ENCODE results near the gene KATNIP. TPM values are rescaled to one million over a fixed set of nuclear protein-coding genes. Genes with fewer than 3 reads are reported as not detected.

The KATNIP gene
- polyA plus RNA-seq, 1 of the 3 experiments (the other 2 are of a cell fraction), result 25.5 TPM

DNA sequence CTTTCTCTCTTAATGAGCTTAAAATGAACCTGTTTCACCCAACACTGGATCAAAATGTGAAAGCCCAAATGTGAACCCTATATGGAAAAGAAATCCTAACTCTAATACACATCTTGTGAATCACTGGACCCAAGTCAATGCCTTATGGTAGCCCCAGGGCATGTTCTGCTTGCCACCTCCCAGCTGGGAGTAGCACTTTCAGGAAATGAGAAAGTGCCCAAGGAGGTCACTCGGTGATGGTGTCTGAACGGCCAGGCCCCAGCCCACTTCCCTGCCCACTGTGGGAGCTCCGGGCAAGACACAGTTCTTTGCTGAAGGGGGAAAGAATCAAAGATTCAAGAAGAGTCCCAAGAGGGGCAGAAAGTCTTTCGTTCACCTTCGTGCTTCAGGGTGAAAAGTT is 46.3 kb upstream of the KATNIP start:
- H3F3A ChIP-seq (replicated peaks; ENCODE audit: insufficient read depth), result no peaks in the 10 kb centered on the region
- ChIA-PET POLR2A (no interaction called here), CTCF (interaction anchor here (1.8 kb wide), 1 partner anchor 12 kb away, joined by 4 read pairs; no protein-coding TSS in a partner anchor)
- H3K4me3 ChIP-seq (ENCODE audit: low read depth in 2 of 2, low read length in 1 of 2), result no peak overlapping the region
- H4K20me1 ChIP-seq (ENCODE audit: insufficient read depth), result no peaks in the 10 kb centered on the region
- no peaks in the 10 kb centered on the region for H3K9me2 ChIP-seq
- 94% methylated on average over 5 of the region's 5 CpGs for WGBS (ENCODE audit: low lambda C conversion rate)
- no peaks in the 10 kb centered on the region for H3K4me1 ChIP-seq (ENCODE audit: control insufficient read depth in 1 of 2, insufficient read depth in 2 of 2, low read depth in 1 of 2, low read length in 1 of 2)
- H3K9me3 ChIP-seq, result no peaks in the 10 kb centered on the region
- DNase-seq, result no peak
- H3K9ac ChIP-seq, result no peak overlapping the region
- TF ChIP-seq POLR2AphosphoS5 (IDR thresholded peaks at IDR 0.05; ENCODE audit: low read depth, low read length) (no peak), PBX3 (IDR thresholded peaks at IDR 0.05) (no peak), EP300 (IDR thresholded peaks at IDR 0.05; ENCODE audit: borderline replicate concordance in 1 of 2, low read depth in 1 of 2, low read length in 1 of 2) (no peak), RXRA (IDR thresholded peaks at IDR 0.05; ENCODE audit: borderline replicate concordance, low read depth) (no peak), RFX5 (IDR thresholded peaks at IDR 0.05; ENCODE audit: low read length) (no peak), YY1 (IDR thresholded peaks at IDR 0.05; ENCODE audit: low read depth) (no peak), FOXJ3 (CRISPR knock-in tag; IDR thresholded peaks at IDR 0.05) (no peak), GATA2 (CRISPR knock-in tag; IDR thresholded peaks at IDR 0.05) (no peak), RCOR1 (IDR thresholded peaks at IDR 0.05; ENCODE audit: low read length) (no peak), SIN3A (IDR thresholded peaks at IDR 0.05; ENCODE audit: borderline replicate concordance, low read depth, low read length) (no peak), RAD21 (IDR thresholded peaks at IDR 0.05; ENCODE audit: low read length) (no peak), CTCF (IDR thresholded peaks at IDR 0.05) (no peak), MEF2A (IDR thresholded peaks at IDR 0.05; ENCODE audit: borderline replicate concordance, low read depth) (no peak), REST (IDR thresholded peaks at IDR 0.05; ENCODE audit: low read depth, low read length) (no peak), CHD2 (IDR thresholded peaks at IDR 0.05; ENCODE audit: low read length, partially characterized antibody) (no peak), EZH2phosphoT487 (IDR thresholded peaks at IDR 0.05; ENCODE audit: borderline replicate concordance, low read depth) (no peak)
- TF ChIP-seq, protein P1, sequence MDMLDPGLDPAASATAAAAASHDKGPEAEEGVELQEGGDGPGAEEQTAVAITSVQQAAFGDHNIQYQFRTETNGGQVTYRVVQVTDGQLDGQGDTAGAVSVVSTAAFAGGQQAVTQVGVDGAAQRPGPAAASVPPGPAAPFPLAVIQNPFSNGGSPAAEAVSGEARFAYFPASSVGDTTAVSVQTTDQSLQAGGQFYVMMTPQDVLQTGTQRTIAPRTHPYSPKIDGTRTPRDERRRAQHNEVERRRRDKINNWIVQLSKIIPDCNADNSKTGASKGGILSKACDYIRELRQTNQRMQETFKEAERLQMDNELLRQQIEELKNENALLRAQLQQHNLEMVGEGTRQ (IDR thresholded peaks at IDR 0.05; ENCODE audit: borderline replicate concordance, low read depth, low read length), result no peak
- TF ChIP-seq, protein P2, sequence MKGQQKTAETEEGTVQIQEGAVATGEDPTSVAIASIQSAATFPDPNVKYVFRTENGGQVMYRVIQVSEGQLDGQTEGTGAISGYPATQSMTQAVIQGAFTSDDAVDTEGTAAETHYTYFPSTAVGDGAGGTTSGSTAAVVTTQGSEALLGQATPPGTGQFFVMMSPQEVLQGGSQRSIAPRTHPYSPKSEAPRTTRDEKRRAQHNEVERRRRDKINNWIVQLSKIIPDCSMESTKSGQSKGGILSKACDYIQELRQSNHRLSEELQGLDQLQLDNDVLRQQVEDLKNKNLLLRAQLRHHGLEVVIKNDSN (IDR thresholded peaks at IDR 0.05; ENCODE audit: borderline replicate concordance, low read depth), result no peak
- no peak overlapping the region for H2AFZ ChIP-seq (ENCODE audit: low read depth)
- no peak overlapping the region for H3K27ac ChIP-seq (ENCODE audit: low read depth in 2 of 2, low read length in 1 of 2)
- no peaks in the 10 kb centered on the region for H3K27me3 ChIP-seq (ENCODE audit: insufficient read depth)
- H3K36me3 ChIP-seq (replicated peaks in 1 of 2; ENCODE audit: control insufficient read depth in 1 of 2, insufficient read depth in 2 of 2, low read length in 1 of 2), result peaks cover 26 to 92% of the 10 kb centered on the region in 2 experiments
- no peak overlapping the region for H3K4me2 ChIP-seq
- no peaks in the 10 kb centered on the region for H3K79me2 ChIP-seq (ENCODE audit: insufficient read depth)

Data from SK-N-SH (cell line).